Parathyroid adenoma (tissue), 2 donors: ENCODE measurements around the gene DDX24.
A peak's percentile ranks its signal among the peaks of the same experiment; 100 is the strongest.

Experiments used
- H2AFZ ChIP-seq: fragments of 300-600 bp; sonication (generic); one replicate; pipeline ENCODE4 v1.7.0; 2017; ENCODE audit warnings: antibody characterized with exemption, mild to moderate bottlenecking
- H3K27ac ChIP-seq: fragments of 300-600 bp; sonication (generic); one replicate; pipeline ENCODE4 v1.7.0; 2017
- H3K27me3 ChIP-seq: fragments of 300-600 bp; sonication (generic); one replicate; pipeline ENCODE4 v1.7.0; 2017; ENCODE audit warnings: low read length; ENCODE audit not compliant: control insufficient read depth, insufficient read depth
- H3K36me3 ChIP-seq: fragments of 300-600 bp; sonication (generic); one replicate; pipeline ENCODE4 v1.7.0; 2017; ENCODE audit warnings: low read length; ENCODE audit not compliant: control insufficient read depth, insufficient read depth
- H3K4me1 ChIP-seq: fragments of 300-600 bp; sonication (generic); one replicate; pipeline ENCODE4 v1.7.0; 2017; ENCODE audit warnings: control low read depth
- H3K4me2 ChIP-seq: fragments of 300-600 bp; sonication (generic); one replicate; pipeline ENCODE4 v1.7.0; 2017; ENCODE audit warnings: low read length
- H3K4me3 ChIP-seq: fragments of 300-600 bp; sonication (generic); one replicate; pipeline ENCODE4 v1.7.0; 2017; ENCODE audit warnings: low read depth, low read length
- H3K79me2 ChIP-seq: fragments of 300-600 bp; sonication (generic); one replicate; pipeline ENCODE4 v1.7.0; 2017; ENCODE audit warnings: control low read depth
- H3K9ac ChIP-seq: fragments of 300-600 bp; sonication (generic); one replicate; pipeline ENCODE4 v1.7.0; 2017; ENCODE audit warnings: mild to moderate bottlenecking
- H3K9me3 ChIP-seq: fragments of 300-600 bp; sonication (generic); one replicate; pipeline ENCODE4 v1.7.0; 2017; ENCODE audit warnings: low read length; ENCODE audit not compliant: control insufficient read depth
- TF ChIP-seq, protein P1 (sequence below): fragments of 300-600 bp; sonication (generic); IDR thresholded peaks from one replicate; pipeline ENCODE4 v1.7.0; 2017; ENCODE audit warnings: antibody characterized with exemption, mild to moderate bottlenecking
- donor health status: primary hyperparathyroidism.

DDX24 gene

DNA sequence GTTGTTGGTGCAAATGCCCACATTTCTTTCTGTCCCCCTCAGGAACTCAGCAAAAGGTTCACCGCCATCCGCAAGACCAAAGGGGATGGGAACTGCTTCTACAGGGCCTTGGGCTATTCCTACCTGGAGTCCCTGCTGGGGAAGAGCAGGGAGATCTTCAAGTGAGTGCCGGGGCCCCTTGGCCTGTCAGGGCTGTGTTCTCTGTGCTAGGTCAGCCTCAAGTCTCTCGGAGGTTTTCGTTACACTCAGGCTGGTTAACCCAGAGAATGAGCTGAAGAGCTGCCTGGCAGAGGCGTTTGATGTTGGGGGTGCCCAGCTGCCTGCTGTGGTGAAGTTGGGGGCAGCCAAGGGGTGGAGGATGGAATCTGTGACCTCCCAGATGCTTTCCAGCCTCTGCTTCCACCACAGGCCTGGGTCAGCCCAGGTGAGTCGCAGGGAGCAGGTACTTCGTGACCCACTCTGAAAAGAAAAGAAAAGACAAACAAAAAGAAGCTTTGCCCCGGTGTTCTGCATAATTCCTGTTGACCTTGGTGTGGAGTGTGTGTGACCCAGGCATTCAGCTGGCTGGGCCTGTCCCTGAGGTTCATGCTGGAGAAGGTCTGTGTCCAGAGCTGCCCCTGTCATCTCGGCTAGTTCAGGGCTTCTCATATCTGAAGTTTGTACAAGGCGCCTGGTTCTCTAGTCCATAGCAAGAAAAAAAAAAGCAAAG lies 41.9 kb downstream of the DDX24 start:
- TF ChIP-seq, protein P1, sequence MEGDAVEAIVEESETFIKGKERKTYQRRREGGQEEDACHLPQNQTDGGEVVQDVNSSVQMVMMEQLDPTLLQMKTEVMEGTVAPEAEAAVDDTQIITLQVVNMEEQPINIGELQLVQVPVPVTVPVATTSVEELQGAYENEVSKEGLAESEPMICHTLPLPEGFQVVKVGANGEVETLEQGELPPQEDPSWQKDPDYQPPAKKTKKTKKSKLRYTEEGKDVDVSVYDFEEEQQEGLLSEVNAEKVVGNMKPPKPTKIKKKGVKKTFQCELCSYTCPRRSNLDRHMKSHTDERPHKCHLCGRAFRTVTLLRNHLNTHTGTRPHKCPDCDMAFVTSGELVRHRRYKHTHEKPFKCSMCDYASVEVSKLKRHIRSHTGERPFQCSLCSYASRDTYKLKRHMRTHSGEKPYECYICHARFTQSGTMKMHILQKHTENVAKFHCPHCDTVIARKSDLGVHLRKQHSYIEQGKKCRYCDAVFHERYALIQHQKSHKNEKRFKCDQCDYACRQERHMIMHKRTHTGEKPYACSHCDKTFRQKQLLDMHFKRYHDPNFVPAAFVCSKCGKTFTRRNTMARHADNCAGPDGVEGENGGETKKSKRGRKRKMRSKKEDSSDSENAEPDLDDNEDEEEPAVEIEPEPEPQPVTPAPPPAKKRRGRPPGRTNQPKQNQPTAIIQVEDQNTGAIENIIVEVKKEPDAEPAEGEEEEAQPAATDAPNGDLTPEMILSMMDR: no peak

DNA sequence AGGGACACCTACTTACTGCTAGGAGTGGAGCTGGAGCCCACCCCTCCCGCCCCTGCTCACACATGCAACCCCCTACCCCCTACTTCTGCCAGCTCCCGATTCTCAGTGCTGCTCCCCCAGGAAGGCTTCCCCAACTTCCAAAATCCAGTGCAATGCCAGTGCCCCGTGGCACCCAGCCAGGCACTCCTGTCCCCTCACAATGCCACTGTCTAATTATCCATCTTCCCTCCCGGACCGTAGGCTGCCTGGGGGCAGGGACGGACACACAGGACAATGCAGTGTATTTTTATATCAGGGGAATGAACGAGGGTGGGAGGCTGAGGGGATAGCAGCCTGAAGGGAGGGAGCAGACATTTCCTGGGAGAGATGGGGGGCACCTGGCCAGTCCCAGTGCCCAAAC lies 42.5 kb downstream of the DDX24 start:
- Histone ChIP-seq H3K9ac (no peak overlapping the region), H3K36me3 (no peaks in the 10 kb centered on the region), H3K27ac (no peak overlapping the region), H3K4me3 (no peak overlapping the region), H3K27me3 (no peaks in the 10 kb centered on the region), H3K9me3 (no peaks in the 10 kb centered on the region), H3K79me2 (no peaks in the 10 kb centered on the region), H3K4me1 (no peaks in the 10 kb centered on the region), H3K4me2 (no peak overlapping the region), H2AFZ (no peak overlapping the region)
- TF ChIP-seq, protein P1: no peak

More for the DNA sequence above, 41.9 kb downstream of the DDX24 start:
- Histone ChIP-seq H3K4me2 (no peak overlapping the region), H3K27ac (no peak overlapping the region), H3K36me3 (no peaks in the 10 kb centered on the region), H2AFZ (no peak overlapping the region), H3K4me3 (no peak overlapping the region), H3K27me3 (no peaks in the 10 kb centered on the region), H3K9ac (no peak overlapping the region), H3K9me3 (no peaks in the 10 kb centered on the region), H3K79me2 (no peaks in the 10 kb centered on the region), H3K4me1 (no peaks in the 10 kb centered on the region)

DNA sequence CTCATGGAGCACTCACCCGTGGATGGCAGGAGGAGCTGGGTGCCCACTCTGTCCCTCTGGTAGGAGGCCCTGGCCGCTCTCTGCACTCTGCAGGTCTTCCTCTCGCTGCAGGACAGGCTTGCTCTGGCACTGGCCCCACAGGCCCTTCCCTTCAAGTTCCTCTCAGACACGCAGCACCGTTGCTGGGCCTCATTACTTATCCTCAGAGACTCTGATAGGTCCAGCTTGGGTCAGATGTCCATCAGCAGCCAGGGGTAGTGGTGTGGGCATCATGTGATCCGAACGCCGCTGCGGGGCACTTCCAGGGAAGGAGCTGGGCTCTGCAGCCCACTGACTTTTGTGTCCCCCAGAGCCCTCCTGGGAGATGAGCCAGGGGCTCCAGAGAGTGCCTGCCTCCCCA lies 43.0 kb downstream of the DDX24 start:
- no peaks in the 10 kb centered on the region for H3K27me3 ChIP-seq
- no peaks in the 10 kb centered on the region for H3K36me3 ChIP-seq
- H2AFZ ChIP-seq: no peak overlapping the region
- H3K9ac ChIP-seq: no peak overlapping the region
- H3K9me3 ChIP-seq: no peaks in the 10 kb centered on the region
- H3K4me3 ChIP-seq: no peak overlapping the region
- TF ChIP-seq, protein P1: no peak
- H3K79me2 ChIP-seq: no peaks in the 10 kb centered on the region
- H3K27ac ChIP-seq: no peak overlapping the region
- H3K4me2 ChIP-seq: no peak overlapping the region
- H3K4me1 ChIP-seq: no peaks in the 10 kb centered on the region

DNA sequence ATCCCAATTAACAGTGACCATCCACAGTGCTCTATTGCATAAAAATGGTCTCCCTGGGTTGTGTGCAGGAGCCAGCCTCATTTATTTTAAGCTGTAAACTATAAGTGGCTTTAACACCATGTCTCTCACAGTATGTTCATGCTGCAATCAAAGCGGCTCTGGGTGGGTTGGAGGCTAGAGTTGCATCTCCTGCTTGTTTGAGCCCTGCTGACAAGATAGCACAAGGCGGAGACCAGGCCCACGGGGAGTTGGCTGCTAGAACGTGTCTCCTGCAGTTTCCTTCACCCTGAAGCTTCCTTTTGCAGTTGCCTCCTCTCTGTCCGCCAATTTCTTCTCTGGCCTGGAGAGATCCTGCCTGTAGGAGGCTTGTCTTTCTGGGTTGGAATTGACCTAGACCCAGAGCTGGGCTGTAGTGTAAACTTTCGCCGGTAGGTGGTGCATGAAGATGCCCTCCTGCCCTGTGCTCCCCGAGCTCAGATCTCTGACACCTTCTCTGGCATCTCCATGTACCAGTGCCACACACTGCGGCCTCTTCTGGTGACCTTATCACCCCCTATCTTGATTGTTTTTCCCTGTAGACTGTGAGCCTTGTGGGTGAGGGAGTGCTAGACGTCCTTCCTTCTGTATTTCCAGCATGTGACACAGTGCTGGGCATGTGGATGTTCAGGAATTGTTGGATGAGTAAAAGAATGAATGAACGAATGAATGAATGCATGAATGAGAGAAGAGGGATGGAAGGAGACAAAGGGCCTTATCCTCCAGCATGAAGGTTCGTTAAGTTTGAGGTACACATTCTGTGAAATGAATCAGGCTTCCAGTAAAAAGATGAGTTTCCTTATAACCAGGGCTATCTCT lies 44.5 kb downstream of the DDX24 start:
- no peaks in the 10 kb centered on the region for H3K79me2 ChIP-seq
- no peaks in the 10 kb centered on the region for H3K36me3 ChIP-seq
- H2AFZ ChIP-seq: no peak overlapping the region
- no peaks in the 10 kb centered on the region for H3K27me3 ChIP-seq
- H3K4me3 ChIP-seq: no peak overlapping the region
- no peaks in the 10 kb centered on the region for H3K9me3 ChIP-seq
- TF ChIP-seq, protein P1: peak; percentile 88
- H3K4me1 ChIP-seq: no peaks in the 10 kb centered on the region
- no peak overlapping the region for H3K4me2 ChIP-seq
- H3K27ac ChIP-seq: no peak overlapping the region
- no peak overlapping the region for H3K9ac ChIP-seq
